NCI-H1048 (cell line): ENCODE data around the gene ZNF367.
"Not testable (repeated sequence)": the region's sequence is repeated elsewhere in the genome, so short reads cannot be mapped to it uniquely, and the experiment has no call there.

ENCODE experiments used
- DNase-seq: peaks from one replicate; lab custom pipeline; 2025; lab: John Stamatoyannopoulos, UW

Gene ZNF367

DNA sequence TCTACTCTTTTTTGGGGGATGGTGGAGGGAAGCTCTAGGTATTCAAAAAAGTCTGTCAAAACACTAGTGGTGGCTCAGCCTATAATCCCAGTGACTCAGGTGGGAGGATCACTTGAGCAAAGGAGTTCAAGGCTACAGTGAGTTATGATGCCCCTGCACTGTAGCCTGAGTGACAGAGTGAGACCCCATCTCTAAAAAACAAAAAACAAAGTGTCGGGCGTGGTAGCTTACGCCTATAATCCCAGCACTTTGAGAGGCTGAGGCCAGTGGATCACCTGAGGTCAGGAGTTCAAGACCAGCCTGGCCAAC lies 18.9 kb downstream of the ZNF367 start:
- no peak for DNase-seq

DNA sequence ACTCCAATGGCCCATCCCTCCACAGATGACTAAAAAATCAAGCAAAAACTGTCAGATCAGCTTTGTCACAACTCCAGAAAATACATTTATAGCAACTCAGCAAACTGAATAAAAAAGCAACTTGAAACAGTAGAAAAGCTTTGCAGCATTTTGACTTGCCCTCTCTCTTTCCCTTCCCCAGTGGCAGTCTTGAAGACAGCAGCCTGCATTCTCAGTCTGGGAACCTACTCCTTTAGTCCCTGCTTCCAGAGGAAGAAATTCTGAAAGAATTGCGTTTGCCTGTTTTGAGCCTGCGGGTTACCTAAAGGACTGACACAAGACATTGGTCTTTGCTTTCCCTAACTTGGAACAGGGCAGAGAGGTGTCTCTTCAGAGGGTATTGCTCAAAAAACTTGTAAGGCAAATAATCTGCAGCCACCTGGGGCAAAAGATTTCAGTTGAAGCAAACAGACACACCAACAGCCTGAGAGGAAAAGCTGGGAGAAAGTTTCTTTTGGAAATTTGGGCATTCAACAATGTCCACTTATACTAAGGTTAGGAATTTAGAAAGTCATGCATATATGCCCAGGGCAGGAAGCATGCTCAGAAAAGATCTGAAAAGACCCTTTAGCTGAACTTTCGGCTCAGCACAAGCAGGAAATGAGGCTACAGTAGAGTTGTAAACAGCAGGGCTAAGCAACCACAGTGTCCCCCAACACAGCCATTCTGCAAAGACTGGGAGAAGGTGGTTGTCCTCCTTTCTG lies 19.4 kb downstream of the ZNF367 start:
- DNase-seq = no peak

- no peak for DNase-seq
These were observed 22.2 kb downstream of the ZNF367 start for GRCh38 chr9:96395964-96396363.

DNA sequence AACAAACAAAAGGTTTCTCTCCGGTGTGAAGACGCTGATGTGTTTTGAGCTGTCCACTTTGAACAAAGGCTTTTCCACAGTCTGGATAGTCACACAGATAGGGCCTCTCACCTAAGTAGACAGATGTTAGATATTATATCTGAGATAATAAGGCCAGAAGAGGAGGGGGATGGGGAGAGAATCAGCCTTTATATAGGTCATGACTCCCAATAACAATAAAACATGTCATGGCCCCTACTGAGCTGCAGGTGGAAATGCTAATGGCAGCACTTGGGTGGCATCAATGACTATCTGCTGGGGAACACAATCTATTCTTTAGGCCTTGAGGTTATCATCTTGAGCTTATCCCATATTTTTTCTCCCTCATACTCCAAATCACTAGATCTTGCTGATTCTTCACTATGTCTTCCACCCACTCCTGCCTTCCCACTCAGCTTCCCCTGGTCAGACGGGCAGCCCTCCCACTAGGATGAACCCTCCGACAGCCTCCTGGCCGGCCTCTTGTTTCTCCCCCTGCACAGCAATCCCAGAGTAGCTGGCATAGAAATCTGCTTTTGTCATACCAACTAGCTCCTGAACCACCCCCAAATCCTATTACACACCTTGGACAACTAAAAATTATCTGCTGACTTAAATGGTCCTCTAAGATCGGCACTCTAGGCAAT lies 23.2 kb downstream of the ZNF367 start:
- DNase-seq = no peak

- DNase-seq = no peak
These were observed 25.9 kb downstream of the ZNF367 start for GRCh38 chr9:96392263-96392662.

DNA sequence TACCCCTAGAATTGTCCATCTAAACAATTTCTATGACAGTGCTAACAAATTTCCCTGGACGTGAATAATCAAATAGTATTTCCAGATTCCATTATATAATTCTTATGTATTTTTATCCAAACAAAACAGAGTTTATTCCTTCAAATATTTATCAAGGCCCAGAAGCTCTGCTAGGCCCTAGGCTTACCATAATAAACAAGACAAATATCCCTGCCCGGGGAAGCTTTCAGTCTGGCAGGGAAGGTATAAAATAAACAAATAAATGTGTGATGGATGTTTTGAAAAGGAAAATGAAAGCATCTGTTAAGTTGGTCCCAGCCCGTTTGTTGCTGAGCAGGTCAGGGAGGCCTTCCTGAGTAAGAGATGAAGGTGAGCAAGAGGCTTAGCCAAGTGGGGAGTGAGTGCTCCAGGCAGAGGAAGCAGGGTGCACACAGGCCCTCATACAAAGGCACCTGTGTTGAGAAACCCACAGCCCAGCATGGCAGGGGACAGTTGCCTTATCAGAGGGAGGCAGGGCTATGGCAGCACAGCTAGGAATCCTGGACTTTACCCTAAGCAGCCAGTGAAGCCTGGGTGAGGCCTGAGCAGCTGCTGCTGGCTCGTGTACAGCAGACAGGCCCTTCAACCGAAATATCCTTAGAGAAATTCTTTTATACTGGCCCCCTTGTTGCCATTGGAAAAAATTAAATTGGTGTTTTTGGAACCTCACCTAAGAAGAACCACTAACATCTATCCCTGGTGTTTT lies 27.0 kb downstream of the ZNF367 start:
- no peak for DNase-seq

DNA sequence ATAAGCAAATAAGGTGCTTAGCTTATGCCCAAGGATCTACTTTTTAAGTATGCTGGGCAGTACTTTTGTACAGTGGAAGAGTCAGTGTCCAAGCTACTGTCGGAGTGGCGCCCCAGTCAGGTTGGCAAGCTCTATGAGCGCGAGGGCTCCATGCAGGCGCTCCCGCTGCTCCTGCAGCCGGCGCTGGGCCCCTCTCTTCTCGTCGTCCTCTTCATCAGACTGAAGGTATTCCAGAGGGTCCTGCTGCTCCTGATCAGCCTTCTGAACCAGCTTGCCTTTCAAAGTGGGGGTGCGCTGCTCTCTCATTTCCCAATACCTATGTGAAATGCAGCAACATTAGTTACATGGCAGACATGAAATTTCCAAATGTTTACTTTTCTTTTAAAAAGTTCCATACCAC lies 30.0 kb downstream of the ZNF367 start:
- no peak for DNase-seq

DNA sequence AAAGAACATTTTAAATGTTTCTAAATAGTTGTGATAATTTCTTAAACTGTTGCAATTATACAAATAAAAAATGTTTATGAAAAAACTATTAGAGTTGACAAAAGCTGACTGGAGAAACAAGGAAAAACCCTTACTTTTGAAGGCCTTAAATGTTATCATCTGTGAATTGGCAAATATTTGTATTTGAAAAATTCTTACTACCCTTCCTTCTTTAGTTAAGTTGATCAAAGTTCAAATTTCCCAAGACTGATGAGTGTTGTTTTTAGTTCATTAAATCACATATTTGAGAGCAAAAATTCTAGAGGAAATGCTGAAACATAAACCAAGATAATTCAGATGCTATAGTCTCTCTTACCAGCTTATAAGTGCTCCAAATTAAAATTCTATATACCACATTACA lies 32.0 kb downstream of the ZNF367 start:
- no peak for DNase-seq

GRCh38 chr9:96383165-96383942 lies 34.8 kb downstream of the ZNF367 start, which contains the start of gene SLC35D2:
TSS of gene SLC35D2 (minus strand) at chr9:96383711. CDS start at chr9:96383634, 77 bp downstream.
- DNase-seq = no peak

DNA sequence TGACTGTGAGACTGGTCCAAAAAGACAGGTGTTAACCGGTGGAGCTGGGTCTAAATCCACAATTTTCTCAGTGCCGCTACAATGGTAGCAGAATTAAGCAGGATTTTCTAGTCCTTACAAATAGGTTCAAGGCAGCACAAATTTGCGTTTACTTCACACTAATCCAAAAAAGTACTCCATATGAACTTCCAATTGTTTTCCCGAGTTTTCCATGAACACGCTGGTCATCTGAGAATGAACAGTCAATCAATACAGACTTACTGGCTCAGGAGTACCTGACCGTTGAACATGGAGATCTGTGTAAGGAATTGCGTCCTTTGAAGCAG lies 35.4 kb downstream of the ZNF367 start:
- no peak for DNase-seq

- DNase-seq = no peak
These were observed 36.0 kb downstream of the ZNF367 start for GRCh38 chr9:96382175-96382574.

DNA sequence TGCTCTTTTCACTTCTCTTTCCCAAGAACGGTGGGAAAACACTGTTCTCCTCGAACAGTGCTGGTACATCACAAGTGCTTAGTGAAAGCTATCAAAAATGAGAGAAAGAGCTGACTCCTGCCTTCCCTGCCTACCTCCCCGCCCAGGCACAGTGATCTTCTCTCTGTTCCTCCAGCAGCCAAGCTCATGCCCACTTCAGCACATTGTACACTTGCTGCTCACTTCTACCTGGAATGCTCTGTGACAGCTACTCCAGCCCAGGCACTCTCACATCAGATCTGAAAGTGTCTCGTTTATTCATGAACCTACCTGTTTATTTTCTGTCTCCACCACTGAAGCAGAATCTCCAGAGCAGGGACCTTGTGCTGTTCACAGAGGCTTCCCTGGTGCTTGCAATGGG lies 36.5 kb downstream of the ZNF367 start:
- DNase-seq = no peak

DNA sequence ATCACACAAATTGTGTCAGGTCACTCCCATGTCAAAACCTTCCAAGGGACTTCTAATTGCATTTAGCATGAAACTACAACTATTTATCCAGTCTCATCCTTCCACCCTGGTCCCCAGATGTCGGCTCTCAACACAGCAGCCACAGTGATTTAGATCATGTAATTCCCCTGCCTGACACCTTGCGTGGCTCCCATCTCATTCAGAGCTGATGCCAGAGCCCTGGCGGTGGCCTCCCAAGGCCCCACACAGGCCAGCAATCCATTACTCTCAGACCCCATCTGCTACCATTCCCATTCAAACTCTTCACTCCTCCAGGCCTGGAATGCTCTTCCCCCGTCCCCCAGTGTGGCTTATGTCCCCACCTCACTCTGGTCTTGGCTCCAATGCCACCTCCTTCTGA lies 37.0 kb downstream of the ZNF367 start:
- no peak for DNase-seq

GRCh38 chr9:96379461-96379860 lies 38.7 kb downstream of the ZNF367 start:
- no peak for DNase-seq

- DNase-seq = no peak
These were observed 40.0 kb downstream of the ZNF367 start for GRCh38 chr9:96378187-96378586.

- DNase-seq = no peak
These were observed 41.0 kb downstream of the ZNF367 start for GRCh38 chr9:96376891-96377874.

DNA sequence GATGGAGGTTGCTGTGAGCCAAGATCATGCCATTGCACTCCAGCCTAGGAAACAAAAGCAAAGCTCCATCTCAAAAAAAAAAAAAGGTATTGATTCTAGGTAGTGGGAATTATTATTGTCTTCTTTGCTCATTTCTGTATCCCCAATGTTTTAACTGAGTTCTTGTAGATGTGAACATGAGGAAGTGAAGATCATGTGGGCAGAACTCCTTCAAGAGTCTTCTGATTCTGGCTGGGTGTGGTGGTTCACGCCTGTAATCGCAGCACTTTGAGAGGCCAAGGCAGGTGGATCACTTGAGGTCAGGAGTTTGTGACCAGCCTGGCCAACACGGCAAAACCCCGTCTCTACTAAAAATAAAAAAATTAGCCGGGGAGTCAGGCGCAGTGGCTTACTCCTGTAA lies 42.7 kb downstream of the ZNF367 start:
- DNase-seq = not testable (repeated sequence)

DNA sequence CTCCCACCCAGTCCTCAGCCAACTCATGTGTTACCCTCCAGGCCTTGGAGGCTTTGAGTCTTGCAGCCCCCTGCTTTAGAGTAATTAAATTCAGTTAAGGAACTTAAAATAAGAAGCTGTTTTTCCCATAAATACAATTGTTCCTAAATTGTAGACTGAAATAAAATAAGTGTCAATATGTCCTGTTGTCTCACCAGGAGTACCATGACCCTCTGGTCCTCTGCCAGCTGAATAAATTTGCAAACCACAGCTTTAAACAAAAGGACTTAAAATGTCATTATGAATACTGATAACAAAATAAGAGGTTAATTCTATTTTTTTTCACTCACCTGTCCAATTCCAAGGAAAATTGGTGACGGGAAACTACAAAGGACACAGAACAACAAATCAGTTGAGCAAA lies 50.2 kb downstream of the ZNF367 start:
- no peak for DNase-seq

- DNase-seq = no peak
These were observed 54.8 kb downstream of the ZNF367 start for GRCh38 chr9:96363175-96363967.

- DNase-seq = not testable (repeated sequence)
These were observed 56.1 kb downstream of the ZNF367 start for GRCh38 chr9:96362119-96362518.
